ENCODE data around the gene RGS16.
"Not testable (repeated sequence)": the region's sequence is repeated elsewhere in the genome, so short reads cannot be mapped to it uniquely, and the experiment has no call there.

Gene RGS16

GRCh38 chr1:182604175-182605164, at the start of gene RGS16:
TSS of gene RGS16 (minus strand) at chr1:182604389. CDS start at chr1:182604259, 130 bp downstream.
- peak; percentile 82 to 90 (median 88) for DNase-seq (ENCODE audit: low read depth in 3 of 3)

- DNase-seq (ENCODE audit: low read depth in 3 of 3) = no peak
These were observed 49.8 kb upstream of the RGS16 start for GRCh38 chr1:182653986-182654385.

GRCh38 chr1:182652933-182653332, 48.7 kb upstream of the RGS16 start:
- DNase-seq (ENCODE audit: low read depth in 3 of 3) = no peak

- DNase-seq (ENCODE audit: low read depth in 3 of 3) = no peak
These were observed 47.1 kb upstream of the RGS16 start for GRCh38 chr1:182651339-182651724.

GRCh38 chr1:182650678-182651338, 46.6 kb upstream of the RGS16 start:
- no peak for DNase-seq (ENCODE audit: low read depth in 3 of 3)

- DNase-seq (ENCODE audit: low read depth in 3 of 3) = no peak
These were observed 44.9 kb upstream of the RGS16 start for GRCh38 chr1:182649041-182649440.

GRCh38 chr1:182646739-182647138, 42.5 kb upstream of the RGS16 start:
- no peak for DNase-seq (ENCODE audit: low read depth in 3 of 3)

GRCh38 chr1:182644886-182645285, 40.7 kb upstream of the RGS16 start:
- DNase-seq (ENCODE audit: low read depth in 3 of 3) = no peak

GRCh38 chr1:182643699-182644098, 39.5 kb upstream of the RGS16 start:
- DNase-seq (ENCODE audit: low read depth in 3 of 3) = no peak

GRCh38 chr1:182642461-182642860, 38.3 kb upstream of the RGS16 start:
- no peak for DNase-seq (ENCODE audit: low read depth in 3 of 3)

GRCh38 chr1:182641561-182641960, 37.4 kb upstream of the RGS16 start:
- no peak for DNase-seq (ENCODE audit: low read depth in 3 of 3)

- no peak for DNase-seq (ENCODE audit: low read depth in 3 of 3)
These were observed 35.1 kb upstream of the RGS16 start for GRCh38 chr1:182639330-182639729.

GRCh38 chr1:182637769-182638168, 33.6 kb upstream of the RGS16 start:
- DNase-seq (ENCODE audit: low read depth in 3 of 3) = no peak

GRCh38 chr1:182635871-182636270, 31.7 kb upstream of the RGS16 start:
- no peak for DNase-seq (ENCODE audit: low read depth in 3 of 3)

- no peak for DNase-seq (ENCODE audit: low read depth in 3 of 3)
These were observed 30.3 kb upstream of the RGS16 start for GRCh38 chr1:182634306-182635072.

- DNase-seq (ENCODE audit: low read depth in 3 of 3) = no peak
These were observed 29.6 kb upstream of the RGS16 start for GRCh38 chr1:182633657-182634281.

GRCh38 chr1:182633031-182633430, 28.8 kb upstream of the RGS16 start:
- DNase-seq (ENCODE audit: low read depth in 3 of 3) = no peak

- DNase-seq (ENCODE audit: low read depth in 3 of 3) = not testable (repeated sequence)
These were observed 28.3 kb upstream of the RGS16 start for GRCh38 chr1:182632441-182632857.

- DNase-seq (ENCODE audit: low read depth in 3 of 3) = no peak
These were observed 27.8 kb upstream of the RGS16 start for GRCh38 chr1:182631954-182632353.

GRCh38 chr1:182631053-182631677, 27.0 kb upstream of the RGS16 start:
- DNase-seq (ENCODE audit: low read depth in 3 of 3) = no peak

GRCh38 chr1:182630586-182630985, 26.4 kb upstream of the RGS16 start:
- no peak for DNase-seq (ENCODE audit: low read depth in 3 of 3)

Data from stimulated activated CD4-positive, alpha-beta T cell treated with anti-CD3 and anti-CD28 coated beads, TNF-alpha, amount 100 ng/mL, for 4 hours (primary cell).